Small intestine (tissue), 7 donors: ENCODE data around the gene RAC2. TPM values are rescaled to one million over a fixed set of nuclear protein-coding genes. Genes with fewer than 3 reads are reported as not detected.
"Not testable (repeated sequence)": the region's sequence is repeated elsewhere in the genome, so short reads cannot be mapped to it uniquely, and the experiment has no call there.

Experiments used
- DNase-seq, 2 donors: peaks; one replicate each; pipeline versions ENCODE4 v3.0.0 to v3.0.0-alpha.2; 2013
- FAIRE-seq: peaks from 2 replicates; lab custom pipeline; 2012; peaks lifted over from hg19 to GRCh38; lab: Jason Lieb, UNC
- H3K27ac ChIP-seq, 3 donors: one replicate each; pipeline ENCODE4 v1.5.1; 2013; ENCODE audit warnings: low read length in 2 of 3, mild to moderate bottlenecking in 2 of 3, control low read depth in 1 of 3, inconsistent platforms in 1 of 3, low read depth in 1 of 3, moderate library complexity in 1 of 3
- H3K27me3 ChIP-seq, 3 donors: one replicate each; pipeline ENCODE4 v1.6.1; 2013; ENCODE audit warnings: low read length in 3 of 3, inconsistent platforms in 1 of 3; ENCODE audit not compliant: control insufficient read depth in 3 of 3, insufficient read depth in 3 of 3
- H3K36me3 ChIP-seq, 3 donors: one replicate each; pipeline ENCODE4 v1.6.1; 2013; ENCODE audit warnings: low read length in 3 of 3, inconsistent platforms in 1 of 3, low read depth in 1 of 3, mild to moderate bottlenecking in 1 of 3, moderate library complexity in 1 of 3; ENCODE audit not compliant: control insufficient read depth in 3 of 3, insufficient read depth in 2 of 3
- H3K4me1 ChIP-seq, 3 donors: one replicate each; pipeline ENCODE4 v1.6.1; 2013; ENCODE audit warnings: low read length in 2 of 3, inconsistent platforms in 1 of 3, low read depth in 1 of 3, mild to moderate bottlenecking in 1 of 3, moderate library complexity in 1 of 3; ENCODE audit not compliant: control insufficient read depth in 3 of 3, insufficient read depth in 2 of 3
- H3K4me3 ChIP-seq, 3 donors: one replicate each; pipeline ENCODE4 v1.5.1; 2013; ENCODE audit warnings: low read length in 3 of 3, control low read depth in 1 of 3, inconsistent platforms in 1 of 3, low read depth in 1 of 3, mild to moderate bottlenecking in 1 of 3, moderate library complexity in 1 of 3
- H3K9me3 ChIP-seq, 2 donors: one replicate each; pipeline ENCODE4 v1.6.1; 2013; ENCODE audit warnings: low read depth in 1 of 2, low read length in 1 of 2; ENCODE audit not compliant: control insufficient read depth in 2 of 2, insufficient read depth in 1 of 2
- WGBS, 3 donors: extraction: QIAGEN DNeasy Blood & Tissue Kit; methylation state at CpG; one replicate each; pipeline ENCODE4 v1.1.7; 2013; 5-methylcytosine and 5-hydroxymethylcytosine counted together
- polyA plus RNA-seq, 4 donors: library from polyadenylated mRNA; stranded (reverse) in 3 of 4; unstranded in 1 of 4; fragments of 200-250 nt in 3 of 4; fragments of 120-200 nt in 1 of 4; gene quantifications; one replicate each; pipeline versions ENCODE4 v1.2.1 to v1.2.3, GENCODE V29; 2013
- donor health status: healthy with polysubstance abuse.
- donor health status: control.
- donor health status: control.
- donor health status: Bipolar disorder and iron deficiency.
- donor health status: healthy.

Gene RAC2
- polyA plus RNA-seq, 4 donors = 12.1 to 41.1 (median 24.8) TPM

- peaks cover 0 to 5% (median 3%) of the 10 kb centered on the region in 3 donors for H3K4me1 ChIP-seq
- FAIRE-seq (no peak), DNase-seq (no peak)
- H3K4me3 ChIP-seq = no peak overlapping the region
- peaks cover 0 to 23% (median 0%) of the 10 kb centered on the region in 3 donors for H3K36me3 ChIP-seq
- H3K27me3 ChIP-seq = no peaks in the 10 kb centered on the region
- no peaks in the 10 kb centered on the region for H3K9me3 ChIP-seq
- H3K27ac ChIP-seq = no peak overlapping the region
- WGBS, 3 donors = 68 to 71% (median 68%) methylated on average over 10 of the region's 10 CpGs
Observed at GRCh38 chr22:37239336-37240239, 4.5 kb downstream of the RAC2 start.

- no peaks in the 10 kb centered on the region for H3K9me3 ChIP-seq
- no peaks in the 10 kb centered on the region for H3K27me3 ChIP-seq
- WGBS, 3 donors = 66 to 74% (median 67%) methylated on average over 20 of the region's 20 CpGs
- peaks cover 0 to 26% (median 0%) of the 10 kb centered on the region in 3 donors for H3K36me3 ChIP-seq
- no peak overlapping the region for H3K4me3 ChIP-seq
- peaks cover 0 to 3% (median 0%) of the 10 kb centered on the region in 3 donors for H3K4me1 ChIP-seq
- DNase-seq (no peak), FAIRE-seq (no peak)
- peak overlapping the region in 1 of 3 donors; percentile 36 for H3K27ac ChIP-seq
Observed at GRCh38 chr22:37237371-37238268, 6.4 kb downstream of the RAC2 start.

- Histone ChIP-seq H3K36me3 (peaks cover 0 to 28% (median 0%) of the 10 kb centered on the region in 3 donors), H3K27me3 (no peaks in the 10 kb centered on the region), H3K4me1 (no peaks in the 10 kb centered on the region), H3K4me3 (no peak overlapping the region), H3K9me3 (no peaks in the 10 kb centered on the region), H3K27ac (peak overlapping the region in 1 of 3 donors; percentile 4)
- FAIRE-seq = no peak
- 89 to 92% (median 91%) methylated on average over 3 of the region's 3 CpGs for WGBS, 3 donors
- no peak for DNase-seq
Observed at GRCh38 chr22:37235897-37236607, 8.0 kb downstream of the RAC2 start.

- 77 to 79% (median 78%) methylated on average over 16 of the region's 16 CpGs for WGBS, 3 donors
- Histone ChIP-seq H3K36me3 (peaks cover 0 to 22% (median 0%) of the 10 kb centered on the region in 3 donors), H3K4me1 (no peaks in the 10 kb centered on the region), H3K9me3 (no peaks in the 10 kb centered on the region), H3K4me3 (no peak overlapping the region), H3K27ac (peak overlapping the region in 1 of 3 donors; percentile 12), H3K27me3 (no peaks in the 10 kb centered on the region)
- DNase-seq = no peak
- FAIRE-seq = no peak
Observed at GRCh38 chr22:37234736-37235711, 9.0 kb downstream of the RAC2 start.

- H3K9me3 ChIP-seq = no peaks in the 10 kb centered on the region
- H3K36me3 ChIP-seq = peaks cover 0 to 23% (median 0%) of the 10 kb centered on the region in 3 donors
- H3K4me3 ChIP-seq = no peak overlapping the region
- no peak overlapping the region for H3K27ac ChIP-seq
- no peaks in the 10 kb centered on the region for H3K27me3 ChIP-seq
- FAIRE-seq = no peak
- WGBS, 3 donors = 68 to 70% (median 69%) methylated on average over 25 to 27 of the region's 27 CpGs
- DNase-seq = no peak
- no peaks in the 10 kb centered on the region for H3K4me1 ChIP-seq
Observed at GRCh38 chr22:37233751-37234631, 10.1 kb downstream of the RAC2 start.

- not testable (repeated sequence) for H3K9me3 ChIP-seq, FAIRE-seq, H3K4me1 ChIP-seq, H3K27me3 ChIP-seq, DNase-seq, H3K27ac ChIP-seq, H3K4me3 ChIP-seq
- WGBS, 3 donors = 85 to 92% (median 88%) methylated on average over 12 of the region's 12 CpGs
- peaks cover 0 to 23% (median 0%) of the 10 kb centered on the region in 3 donors for H3K36me3 ChIP-seq
Observed at GRCh38 chr22:37233371-37233750, 10.7 kb downstream of the RAC2 start.
